Naive thymus-derived CD4-positive, alpha-beta T cell (primary cell): Measurements from ENCODE around the gene ATG7. TPM values are rescaled to one million over a fixed set of nuclear protein-coding genes. Genes with fewer than 3 reads are reported as not detected.

Source experiments
- ATAC-seq: fragments of 150-1000 bp; cut with Tn5 transposase; 2 replicates; pipeline ENCODE4 v1.10.0; 2021; ENCODE audit warnings: mild to moderate bottlenecking, moderate library complexity
- CTCF ChIA-PET: fragments of 350-600 bp; sonication (Branson Sonifier 250); formaldehyde crosslinking; loops from one replicate; lab custom pipeline; 2021; ENCODE audit warnings: antibody characterized with exemption; lab: Charles Lee
- POLR2A ChIA-PET: fragments of 350-600 bp; sonication (Branson Sonifier 250); formaldehyde crosslinking; loops from one replicate; lab custom pipeline; 2021; ENCODE audit warnings: antibody characterized with exemption, inconsistent platforms; lab: Charles Lee
- DNase-seq, 9 donors: peaks; one replicate each; pipeline versions ENCODE4 v3.0.0 to v3.0.0-alpha.2; 2020 to 2022; ENCODE audit warnings: mixed read lengths in 1 of 9
- H3K27ac ChIP-seq: one replicate; pipeline ENCODE4 v1.7.0; 2013; ENCODE audit warnings: mild to moderate bottlenecking, low read depth, low read length, moderate library complexity
- H3K27me3 ChIP-seq, 2 donors: one replicate each; pipeline ENCODE4 v1.7.0; 2013; ENCODE audit warnings: low read length in 2 of 2, mild to moderate bottlenecking in 2 of 2, moderate library complexity in 2 of 2; ENCODE audit not compliant: control insufficient read depth in 2 of 2, insufficient read depth in 2 of 2
- H3K36me3 ChIP-seq, 3 experiments: 1 replicate in 2 of 3; 2 replicates in 1 of 3; pipeline ENCODE4 v1.7.0; 2013; ENCODE audit warnings: low read length in 3 of 3, mild to moderate bottlenecking in 3 of 3, moderate library complexity in 1 of 3; ENCODE audit not compliant: insufficient read depth in 3 of 3, control insufficient read depth in 2 of 3
- H3K4me1 ChIP-seq, 2 donors: one replicate each; pipeline ENCODE4 v1.7.0; 2013; ENCODE audit warnings: low read length in 2 of 2, mild to moderate bottlenecking in 2 of 2, moderate library complexity in 1 of 2; ENCODE audit not compliant: control insufficient read depth in 2 of 2, insufficient read depth in 2 of 2
- H3K4me3 ChIP-seq: 2 replicates; pipeline ENCODE4 v1.7.0; 2013; ENCODE audit warnings: mild to moderate bottlenecking, low read length
- H3K9me3 ChIP-seq, 3 experiments: 1 replicate in 2 of 3; 2 replicates in 1 of 3; pipeline ENCODE4 v1.7.0; 2013; ENCODE audit warnings: low read length in 3 of 3; ENCODE audit not compliant: control insufficient read depth in 2 of 3
- H3K27ac Mint-ChIP-seq, 9 donors: one replicate each; pipeline ENCODE4 v1.8.0; 2020 to 2022; ENCODE audit warnings: mixed read lengths in 9 of 9, mild to moderate bottlenecking in 8 of 9, moderate library complexity in 5 of 9, inconsistent platforms in 2 of 9
- H3K27me3 Mint-ChIP-seq, 5 donors: one replicate each; pipeline ENCODE4 v1.8.0; 2021 to 2022; ENCODE audit warnings: mixed read lengths in 5 of 5, mild to moderate bottlenecking in 1 of 5
- H3K36me3 Mint-ChIP-seq, 5 donors: one replicate each; pipeline ENCODE4 v1.8.0; 2020 to 2022; ENCODE audit warnings: mixed read lengths in 5 of 5, mild to moderate bottlenecking in 3 of 5, inconsistent platforms in 1 of 5
- H3K4me1 Mint-ChIP-seq, 7 donors: one replicate each; pipeline ENCODE4 v1.8.0; 2020 to 2022; ENCODE audit warnings: mixed read lengths in 7 of 7, mild to moderate bottlenecking in 3 of 7, inconsistent platforms in 1 of 7
- H3K4me3 Mint-ChIP-seq, 10 donors: one replicate each; pipeline ENCODE4 v1.8.0; 2020 to 2022; ENCODE audit warnings: mild to moderate bottlenecking in 10 of 10, mixed read lengths in 10 of 10, moderate library complexity in 6 of 10, inconsistent platforms in 2 of 10
- H3K9me3 Mint-ChIP-seq, 11 donors: one replicate each; pipeline ENCODE4 v1.8.0; 2020 to 2022; ENCODE audit warnings: mixed read lengths in 11 of 11, mild to moderate bottlenecking in 4 of 11, inconsistent platforms in 1 of 11, moderate library complexity in 1 of 11
- intact Hi-C, 2 donors: fragments of 100-400 bp; cut with micrococcal nuclease; formaldehyde crosslinking; loops; one replicate each; pipeline ENCODE4 v1.15.1; 2023
- polyA plus RNA-seq, 2 donors: library from polyadenylated mRNA; unstranded; fragments of 300-500 nt; fragmentation: Illumina TruSeq; gene quantifications; one replicate each; pipeline ENCODE4 v1.2.3, GENCODE V29; 2021
- total RNA-seq, 6 experiments: library from RNA in 5 of 6; stranded (reverse) in 5 of 6; gene quantifications; 1 replicate in 5 of 6; 2 replicates in 1 of 6; pipeline ENCODE4 v1.2.3 and lab custom pipeline; 2021 to 2026

ATG7 gene
- total and polyA plus RNA-seq, 7 experiments from 2014 or later, result 12.0 to 80.3 (median 33.6) TPM

DNA sequence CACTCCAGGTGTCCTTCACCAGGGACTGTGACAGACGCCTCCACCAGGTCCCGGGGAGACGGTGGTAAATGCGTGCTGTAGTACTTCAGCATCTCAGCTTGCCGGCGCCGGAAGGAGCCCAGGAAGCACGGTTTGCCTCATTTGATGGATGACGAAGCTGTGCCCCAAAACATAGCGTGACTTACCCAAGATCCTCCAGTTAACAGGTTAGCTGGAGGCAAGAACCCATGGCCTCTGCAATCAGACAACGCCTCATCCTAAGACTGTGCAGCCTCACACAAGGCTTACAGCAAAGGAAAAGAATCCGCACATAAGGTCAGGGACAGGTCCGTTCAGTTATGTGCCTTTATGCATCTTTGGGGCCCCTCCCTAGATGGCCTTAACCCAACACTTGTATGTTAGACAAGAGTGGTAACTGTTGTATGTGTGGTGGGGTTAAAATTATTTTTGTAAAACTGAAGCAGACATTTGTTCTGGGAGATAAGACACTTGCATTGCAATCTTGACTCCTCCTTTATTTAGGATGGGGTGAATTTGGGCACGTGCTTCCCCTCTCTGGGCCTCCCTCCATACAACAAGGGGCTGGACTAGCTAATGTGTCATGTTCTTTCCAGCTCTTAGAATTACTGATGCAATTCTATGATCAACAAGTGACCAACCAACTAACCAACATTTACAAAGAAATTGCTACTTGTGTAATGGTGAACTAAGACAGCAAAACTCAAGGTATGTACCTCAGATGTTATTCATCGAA lies 332.1 kb downstream of the ATG7 start:
- Histone ChIP-seq H3K36me3 (peaks cover 0 to 20% (median 7%) of the 10 kb centered on the region in 3 experiments), H3K4me3 (no peak overlapping the region), H3K27ac (no peak overlapping the region), H3K9me3 (no peaks in the 10 kb centered on the region), H3K27me3 (no peaks in the 10 kb centered on the region), H3K4me1 (no peaks in the 10 kb centered on the region)
- POLR2A ChIA-PET, result no interaction called here
- Mint-ChIP-seq H3K4me3 (no peak overlapping the region), H3K27me3 (no peaks in the 10 kb centered on the region), H3K27ac (peak overlapping the region in 3 of 9 donors; percentile 20 to 50 (median 33)), H3K9me3 (no peaks in the 10 kb centered on the region), H3K4me1 (peaks cover 23 to 63% (median 49%) of the 10 kb centered on the region in 7 donors), H3K36me3 (peaks cover 0 to 49% (median 19%) of the 10 kb centered on the region in 5 donors)
- DNase-seq (no peak), ATAC-seq (no peak)
- intact Hi-C loops, result no loop called here
- CTCF ChIA-PET, result no interaction called here

GRCh38 chr3:11605398-11605797 lies 333.2 kb downstream of the ATG7 start:
- Mint-ChIP-seq H3K27ac (peak overlapping the region in 4 of 9 donors; percentile 4 to 87 (median 24)), H3K36me3 (peaks cover 0 to 45% (median 14%) of the 10 kb centered on the region in 5 donors), H3K27me3 (no peaks in the 10 kb centered on the region), H3K4me1 (peaks cover 32 to 74% (median 59%) of the 10 kb centered on the region in 7 donors), H3K9me3 (no peaks in the 10 kb centered on the region), H3K4me3 (no peak overlapping the region)
- no peak overlapping the region for H3K27ac ChIP-seq
- H3K4me1 ChIP-seq, result no peaks in the 10 kb centered on the region
- DNase-seq, result no peak
- CTCF ChIA-PET, result no interaction called here
- intact Hi-C loops, result no loop called here
- H3K9me3 ChIP-seq, result no peaks in the 10 kb centered on the region
- no peaks in the 10 kb centered on the region for H3K27me3 ChIP-seq
- H3K36me3 ChIP-seq, result peaks cover 0 to 14% (median 7%) of the 10 kb centered on the region in 3 experiments
- POLR2A ChIA-PET, result no interaction called here
- no peak for ATAC-seq
- H3K4me3 ChIP-seq, result no peak overlapping the region

- ATAC-seq (no peak), DNase-seq (no peak)
- peaks cover 0 to 6% (median 0%) of the 10 kb centered on the region in 3 experiments for H3K36me3 ChIP-seq
- Mint-ChIP-seq H3K4me1 (peaks cover 35 to 82% (median 68%) of the 10 kb centered on the region in 7 donors), H3K27ac (peak overlapping the region in 5 of 9 donors; percentile 13 to 58 (median 22)), H3K9me3 (no peaks in the 10 kb centered on the region), H3K4me3 (no peak overlapping the region), H3K27me3 (no peaks in the 10 kb centered on the region), H3K36me3 (peaks cover 0 to 41% (median 7%) of the 10 kb centered on the region in 5 donors)
- ChIA-PET POLR2A (interaction anchor here (0.7 kb wide), 1 partner anchor 1798 kb away, joined by 3 read pairs; no protein-coding TSS in a partner anchor), CTCF (interaction anchor here (0.6 to 0.7 kb wide), 2 partner anchors 28 to 37 kb away, joined by 3 read pairs; no protein-coding TSS in a partner anchor)
- no peak overlapping the region for H3K4me3 ChIP-seq
- intact Hi-C loops, result no loop called here
- no peaks in the 10 kb centered on the region for H3K4me1 ChIP-seq
- no peaks in the 10 kb centered on the region for H3K27me3 ChIP-seq
- no peak overlapping the region for H3K27ac ChIP-seq
- no peaks in the 10 kb centered on the region for H3K9me3 ChIP-seq
These were observed 334.0 kb downstream of the ATG7 start for GRCh38 chr3:11606090-11606784.

DNA sequence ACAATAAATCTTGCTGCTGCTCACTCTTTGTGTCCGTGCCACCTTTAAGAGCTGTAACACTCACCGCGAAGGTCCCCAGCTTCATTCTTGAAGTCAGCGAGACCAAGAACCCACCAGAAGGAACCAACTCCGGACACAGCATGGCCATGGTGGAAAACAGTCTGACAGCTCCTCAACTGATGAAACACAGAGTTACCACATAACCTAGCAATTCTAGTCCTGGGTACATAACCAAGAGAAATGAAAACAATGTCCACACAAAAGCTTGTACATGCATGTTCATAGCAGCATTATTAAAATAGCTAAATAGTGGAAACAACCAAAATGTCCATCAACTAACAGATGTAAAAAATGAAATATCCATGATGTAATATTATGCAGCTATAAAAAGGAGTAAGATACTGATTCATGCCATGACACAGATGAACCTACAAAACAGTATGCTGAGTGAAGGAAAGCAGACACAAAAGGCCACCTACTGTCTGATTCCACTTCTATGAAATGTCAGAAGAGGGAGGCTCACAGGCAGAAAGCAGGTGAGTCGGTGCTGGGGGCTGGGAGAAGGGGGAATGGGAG lies 334.8 kb downstream of the ATG7 start:
- no peaks in the 10 kb centered on the region for H3K9me3 Mint-ChIP-seq
- no peak overlapping the region for H3K27ac ChIP-seq
- intact Hi-C loops, result no loop called here
- ATAC-seq (no peak), DNase-seq (no peak)
- no peaks in the 10 kb centered on the region for H3K4me1 ChIP-seq
- CTCF ChIA-PET, result interaction anchor here (0.6 to 0.7 kb wide), 2 partner anchors 28 to 36 kb away, joined by 3 read pairs; no protein-coding TSS in a partner anchor
- no peaks in the 10 kb centered on the region for H3K36me3 ChIP-seq
- no peaks in the 10 kb centered on the region for H3K27me3 Mint-ChIP-seq
- H3K9me3 ChIP-seq, result no peaks in the 10 kb centered on the region
- POLR2A ChIA-PET, result interaction anchor here (0.7 kb wide), 1 partner anchor 1799 kb away, joined by 3 read pairs; no protein-coding TSS in a partner anchor
- peaks cover 35 to 85% (median 71%) of the 10 kb centered on the region in 7 donors for H3K4me1 Mint-ChIP-seq
- peaks cover 0 to 33% (median 4%) of the 10 kb centered on the region in 5 donors for H3K36me3 Mint-ChIP-seq
- H3K27ac Mint-ChIP-seq, result peak overlapping the region in 8 of 9 donors; percentile 2 to 74 (median 34)
- H3K4me3 Mint-ChIP-seq, result no peak overlapping the region
- no peak overlapping the region for H3K4me3 ChIP-seq
- no peaks in the 10 kb centered on the region for H3K27me3 ChIP-seq

Other genes with a start within 250 kb of the ATG7 start
- 1 to 10 TPM in 1 of 5 experiments, under 1 TPM in 1, not detected in 3; 0.17 to 1.1 TPM for gene HRH1, start 117.9 kb upstream of the ATG7 start, total RNA-seq
- not detected for gene HRH1, start 117.9 kb upstream of the ATG7 start, polyA plus RNA-seq